GM18873 (cell line): ENCODE measurements around the gene CCL23.
"Not testable (repeated sequence)": the region's sequence is repeated elsewhere in the genome, so short reads cannot be mapped to it uniquely, and the experiment has no call there.

Experiments
- ATAC-seq: cut with Tn5 transposase; IDR thresholded peaks from one replicate; pipeline ENCODE4 v1.9.1; 2021; ENCODE audit warnings: mild to moderate bottlenecking, moderate library complexity, moderate number of reproducible peaks; ENCODE audit not compliant: unreplicated experiment, low FRiP score

The CCL23 gene, protein sequence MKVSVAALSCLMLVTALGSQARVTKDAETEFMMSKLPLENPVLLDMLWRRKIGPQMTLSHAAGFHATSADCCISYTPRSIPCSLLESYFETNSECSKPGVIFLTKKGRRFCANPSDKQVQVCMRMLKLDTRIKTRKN

DNA sequence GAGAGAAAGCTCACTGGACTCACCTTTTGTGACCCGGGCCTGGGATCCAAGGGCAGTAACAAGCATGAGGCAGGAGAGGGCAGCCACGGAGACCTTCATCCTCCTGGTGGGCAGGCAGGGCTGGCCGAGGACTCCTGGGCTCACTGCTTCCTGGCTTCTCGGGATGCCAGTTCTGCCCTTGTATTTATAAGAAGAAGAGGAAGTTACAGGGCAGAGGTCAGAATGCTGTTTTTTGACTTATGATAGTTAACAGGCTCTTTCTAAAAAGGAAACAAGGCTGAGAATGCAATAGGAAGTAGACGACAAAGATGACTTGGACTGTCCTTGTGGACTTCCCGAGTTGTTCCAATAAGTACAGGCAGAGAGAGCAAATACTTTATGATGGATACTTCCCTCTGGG, at the start of gene CCL23:
Gene CCL23, minus strand, starts transcription at position 174 of the 400 bp plus-strand sequence. Its CDS starts 75 bp downstream, at position 99.
- ATAC-seq, result no peak

DNA sequence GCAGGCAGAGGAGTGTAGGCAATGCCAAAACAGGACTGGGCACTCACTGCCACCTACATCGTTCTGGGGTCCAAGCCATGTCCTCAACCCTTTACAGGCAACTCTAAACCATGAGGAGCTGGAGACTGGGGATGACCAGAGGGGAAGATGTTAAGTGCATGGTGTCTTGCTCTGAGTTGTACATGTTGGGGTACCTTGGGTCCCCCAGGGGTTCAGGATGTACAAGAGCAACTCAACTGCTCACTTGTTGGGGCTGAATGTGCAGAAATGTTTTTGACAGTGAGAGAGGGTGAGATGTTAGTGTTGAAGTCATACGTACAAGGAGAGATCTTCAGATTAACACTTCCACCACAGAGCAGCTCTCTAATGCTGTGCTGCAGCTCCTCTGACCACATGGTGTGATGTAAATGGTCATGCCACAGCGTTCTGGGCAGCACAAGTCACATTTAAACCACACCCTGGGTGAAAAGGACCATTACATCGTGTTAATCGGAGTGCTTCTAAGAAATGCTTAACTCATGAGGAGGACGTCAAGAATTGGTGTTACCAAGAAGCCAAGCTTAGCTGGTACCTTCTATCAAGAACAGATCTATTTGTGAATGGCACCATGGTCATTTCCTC, 48.7 kb upstream of the CCL23 start:
- ATAC-seq, result no peak

- no peak for ATAC-seq
Measured at GRCh38 chr17:36063786-36064541, 46.2 kb upstream of the CCL23 start, which contains the start of gene CCL18. CCL18 (plus strand) TSS chr17:36064272; CDS start chr17:36064343, 71 bp downstream.

DNA sequence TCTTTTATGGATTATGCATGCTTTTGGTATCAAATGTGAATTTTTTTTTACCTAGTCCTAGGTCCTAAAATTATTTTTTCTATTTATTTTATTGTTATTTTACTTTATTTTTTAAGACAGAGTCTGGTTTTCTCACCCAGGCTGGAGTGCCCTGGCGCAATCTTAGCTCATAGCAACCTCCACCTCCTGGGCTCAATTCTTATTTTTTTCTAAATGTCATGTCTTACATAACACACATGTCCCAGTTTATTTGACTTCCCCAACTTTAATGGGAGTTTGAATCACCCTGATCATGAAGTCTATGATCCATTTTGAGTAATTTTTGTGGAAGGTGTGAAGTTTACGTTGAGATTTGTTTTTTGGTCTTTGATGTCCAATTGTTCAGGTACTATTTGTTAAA, 43.0 kb upstream of the CCL23 start:
- no peak for ATAC-seq

DNA sequence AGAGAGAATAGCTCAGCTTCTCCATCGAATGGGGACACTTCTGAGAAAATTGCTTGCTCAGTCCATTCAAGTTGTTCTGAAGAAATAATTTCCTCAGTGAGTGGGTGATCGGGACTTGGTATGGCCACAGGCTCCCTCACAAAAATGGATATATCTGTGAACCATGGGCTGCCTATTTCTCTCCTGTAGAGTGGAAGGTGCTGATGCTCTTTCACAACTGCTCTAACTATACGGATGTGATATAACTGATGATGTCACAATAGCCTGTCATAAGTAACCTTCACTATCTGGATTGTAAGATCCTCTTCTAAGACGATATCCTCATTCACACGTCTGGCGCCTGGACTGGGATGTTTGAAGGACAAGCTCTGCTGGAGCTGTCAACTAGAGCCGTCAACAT, 41.6 kb upstream of the CCL23 start:
- no peak for ATAC-seq

- no peak for ATAC-seq
Measured at GRCh38 chr17:36057911-36058310, 40.1 kb upstream of the CCL23 start.

GRCh38 chr17:36055921-36056520, 38.2 kb upstream of the CCL23 start:
- no peak for ATAC-seq

GRCh38 chr17:36055171-36055570, 37.4 kb upstream of the CCL23 start:
- ATAC-seq, result no peak

- no peak for ATAC-seq
Measured at GRCh38 chr17:36049643-36050042, 31.9 kb upstream of the CCL23 start.

GRCh38 chr17:36048066-36048465, 30.3 kb upstream of the CCL23 start:
- ATAC-seq, result no peak

GRCh38 chr17:36036235-36036634, 18.5 kb upstream of the CCL23 start:
- no peak for ATAC-seq

- no peak for ATAC-seq
Measured at GRCh38 chr17:36034127-36034526, 16.4 kb upstream of the CCL23 start.

DNA sequence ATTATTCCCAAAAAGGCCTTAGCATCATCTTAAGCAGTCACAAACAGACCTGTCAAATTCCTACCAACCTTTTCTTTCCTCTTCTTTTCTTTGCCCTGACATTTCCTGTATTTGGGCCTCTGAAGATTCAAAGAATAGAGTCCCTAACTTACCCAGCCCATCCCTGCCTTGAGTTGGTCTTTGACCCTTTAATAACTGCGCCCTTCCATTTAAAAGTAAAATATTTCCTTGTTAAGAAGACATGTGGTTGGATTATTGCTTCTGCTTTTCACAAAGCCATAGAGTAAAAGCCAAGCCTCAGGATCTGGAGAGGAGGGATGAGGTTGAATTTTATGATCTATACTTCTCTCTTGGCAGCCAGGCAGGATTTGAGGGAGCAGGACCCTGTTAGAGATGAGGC, 13.2 kb upstream of the CCL23 start:
- no peak for ATAC-seq

DNA sequence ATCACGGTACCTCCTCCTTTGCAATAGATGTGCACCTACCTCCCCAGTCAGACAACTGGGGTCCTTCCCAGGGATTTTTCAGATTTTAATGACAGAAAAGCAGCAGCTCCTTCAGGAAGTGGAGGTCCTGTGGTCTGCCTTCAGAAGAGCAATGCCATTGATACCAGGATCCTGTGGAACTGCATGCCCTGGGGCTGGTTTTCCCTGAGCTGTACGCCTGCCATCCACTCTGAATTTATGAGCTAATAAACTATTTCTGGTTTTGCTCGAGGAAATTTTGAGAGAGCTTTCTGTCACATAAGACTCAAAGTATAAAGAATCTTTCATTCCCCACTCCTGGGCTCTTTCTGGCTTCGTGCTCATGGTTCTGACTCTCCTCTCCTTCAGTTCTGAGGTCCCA, 10.0 kb upstream of the CCL23 start:
- ATAC-seq, result no peak

GRCh38 chr17:36024106-36024869, 6.5 kb upstream of the CCL23 start:
- ATAC-seq, result no peak

- no peak for ATAC-seq
Measured at GRCh38 chr17:36019423-36019822, 1.7 kb upstream of the CCL23 start.

- no peak for ATAC-seq
Measured at GRCh38 chr17:36016555-36016954, 1.2 kb downstream of the CCL23 start.

GRCh38 chr17:36015895-36016294, 1.9 kb downstream of the CCL23 start:
- not testable (repeated sequence) for ATAC-seq

GRCh38 chr17:36014946-36015345, 2.8 kb downstream of the CCL23 start:
- no peak for ATAC-seq

GRCh38 chr17:36011201-36011600, 6.6 kb downstream of the CCL23 start:
- ATAC-seq, result no peak
